ENCODE measurements around the gene VWCE.
"Not testable (repeated sequence)": the region's sequence is repeated elsewhere in the genome, so short reads cannot be mapped to it uniquely, and the experiment has no call there.

VWCE gene

GRCh38 chr11:61249201-61249600 is 45.9 kb downstream of the VWCE start:
- DNase-seq: not testable (repeated sequence)

- DNase-seq: not testable (repeated sequence)
These were observed 47.0 kb downstream of the VWCE start for GRCh38 chr11:61248071-61248470.

- DNase-seq: not testable (repeated sequence)
These were observed 49.7 kb downstream of the VWCE start for GRCh38 chr11:61245284-61245964.

GRCh38 chr11:61241526-61241925 is 53.6 kb downstream of the VWCE start:
- DNase-seq: not testable (repeated sequence)

GRCh38 chr11:61240875-61241274 is 54.2 kb downstream of the VWCE start, which contains the start of gene PGA5:
Gene PGA5, plus strand, starts transcription at chr11:61241175. Its CDS starts 52 bp downstream, at chr11:61241227.
- not testable (repeated sequence) for DNase-seq

GRCh38 chr11:61240288-61240687 is 54.8 kb downstream of the VWCE start:
- not testable (repeated sequence) for DNase-seq

- not testable (repeated sequence) for DNase-seq
These were observed 58.0 kb downstream of the VWCE start for GRCh38 chr11:61237130-61237529.

GRCh38 chr11:61232548-61233145 is 62.5 kb downstream of the VWCE start:
- not testable (repeated sequence) for DNase-seq

GRCh38 chr11:61231585-61231984 is 63.5 kb downstream of the VWCE start:
- not testable (repeated sequence) for DNase-seq

GRCh38 chr11:61231033-61231432 is 64.1 kb downstream of the VWCE start:
- DNase-seq: not testable (repeated sequence)

- not testable (repeated sequence) for DNase-seq
These were observed 65.7 kb downstream of the VWCE start for GRCh38 chr11:61229458-61229857.

- DNase-seq: not testable (repeated sequence)
These were observed 68.5 kb downstream of the VWCE start for GRCh38 chr11:61226457-61227137.

- not testable (repeated sequence) for DNase-seq
These were observed 72.4 kb downstream of the VWCE start for GRCh38 chr11:61222692-61223091.

GRCh38 chr11:61222047-61222446 is 73.1 kb downstream of the VWCE start, which contains the start of gene PGA4:
Gene PGA4, plus strand, starts transcription at chr11:61222347. Its CDS starts 54 bp downstream, at chr11:61222401.
- DNase-seq: not testable (repeated sequence)

- not testable (repeated sequence) for DNase-seq
These were observed 76.1 kb downstream of the VWCE start for GRCh38 chr11:61219016-61219415.

- not testable (repeated sequence) for DNase-seq
These were observed 76.8 kb downstream of the VWCE start for GRCh38 chr11:61218306-61218705.

- DNase-seq: not testable (repeated sequence)
These were observed 81.3 kb downstream of the VWCE start for GRCh38 chr11:61213711-61214324.

- not testable (repeated sequence) for DNase-seq
These were observed 82.9 kb downstream of the VWCE start for GRCh38 chr11:61212202-61212601.

GRCh38 chr11:61211327-61211952 is 83.7 kb downstream of the VWCE start:
- not testable (repeated sequence) for DNase-seq

- not testable (repeated sequence) for DNase-seq
These were observed 84.5 kb downstream of the VWCE start for GRCh38 chr11:61210629-61211028.

Measured in 8988T (cell line).